ENCODE data around the gene CERK.

The CERK gene

GRCh38 chr22:46703171-46703995 lies 34.7 kb downstream of the CERK start:
- DNase-seq (ENCODE audit: low read depth in 2 of 2, low spot score in 1 of 2): no peak

GRCh38 chr22:46701262-46701661 lies 36.8 kb downstream of the CERK start:
- no peak for DNase-seq (ENCODE audit: low read depth in 2 of 2, low spot score in 1 of 2)

- DNase-seq (ENCODE audit: low read depth in 2 of 2, low spot score in 1 of 2): no peak
Measured at GRCh38 chr22:46699091-46699490, 39.0 kb downstream of the CERK start.

- no peak for DNase-seq (ENCODE audit: low read depth in 2 of 2, low spot score in 1 of 2)
Measured at GRCh38 chr22:46697811-46698515, 40.1 kb downstream of the CERK start.

- DNase-seq (ENCODE audit: low read depth in 2 of 2, low spot score in 1 of 2): no peak
Measured at GRCh38 chr22:46696614-46697013, 41.4 kb downstream of the CERK start.

GRCh38 chr22:46696229-46696518 lies 41.9 kb downstream of the CERK start:
- no peak for DNase-seq (ENCODE audit: low read depth in 2 of 2, low spot score in 1 of 2)

GRCh38 chr22:46695346-46696228 lies 42.5 kb downstream of the CERK start:
- DNase-seq (ENCODE audit: low read depth in 2 of 2, low spot score in 1 of 2): no peak

GRCh38 chr22:46694416-46695170 lies 43.5 kb downstream of the CERK start:
- no peak for DNase-seq (ENCODE audit: low read depth in 2 of 2, low spot score in 1 of 2)

GRCh38 chr22:46693634-46694415 lies 44.2 kb downstream of the CERK start:
- no peak for DNase-seq (ENCODE audit: low read depth in 2 of 2, low spot score in 1 of 2)

- DNase-seq (ENCODE audit: low read depth in 2 of 2, low spot score in 1 of 2): no peak
Measured at GRCh38 chr22:46691571-46691970, 46.5 kb downstream of the CERK start.

- no peak for DNase-seq (ENCODE audit: low read depth in 2 of 2, low spot score in 1 of 2)
Measured at GRCh38 chr22:46690146-46690545, 47.9 kb downstream of the CERK start.

- no peak for DNase-seq (ENCODE audit: low read depth in 2 of 2, low spot score in 1 of 2)
Measured at GRCh38 chr22:46688949-46689348, 49.1 kb downstream of the CERK start.

- no peak for DNase-seq (ENCODE audit: low read depth in 2 of 2, low spot score in 1 of 2)
Measured at GRCh38 chr22:46687460-46687859, 50.6 kb downstream of the CERK start.

- no peak for DNase-seq (ENCODE audit: low read depth in 2 of 2, low spot score in 1 of 2)
Measured at GRCh38 chr22:46687048-46687444, 51.0 kb downstream of the CERK start.

GRCh38 chr22:46686221-46687047 lies 51.6 kb downstream of the CERK start:
- no peak for DNase-seq (ENCODE audit: low read depth in 2 of 2, low spot score in 1 of 2)

GRCh38 chr22:46684706-46685105 lies 53.3 kb downstream of the CERK start:
- DNase-seq (ENCODE audit: low read depth in 2 of 2, low spot score in 1 of 2): no peak

- DNase-seq (ENCODE audit: low read depth in 2 of 2, low spot score in 1 of 2): no peak
Measured at GRCh38 chr22:46682011-46682731, 55.9 kb downstream of the CERK start.

- no peak for DNase-seq (ENCODE audit: low read depth in 2 of 2, low spot score in 1 of 2)
Measured at GRCh38 chr22:46681010-46681409, 57.0 kb downstream of the CERK start.

All from stimulated activated CD8-positive, alpha-beta memory T cell treated with anti-CD3 and anti-CD28 coated beads, Interleukin-4, amount 100 ng/mL, for 1 hour (primary cell).